SK-N-SH (cell line): Measurements from ENCODE around the gene LHPP. TPM values are rescaled to one million over a fixed set of nuclear protein-coding genes. Genes with fewer than 3 reads are reported as not detected.

Source experiments
- CTCF ChIA-PET: fragments of 300-600, 350-600 bp; formaldehyde crosslinking; extraction: SDS; loops from one replicate; lab custom pipeline; 2021; lab: Yijun Ruan, JAX
- POLR2A ChIA-PET: fragments of 350-600 bp; sonication (Branson Sonifier 250); formaldehyde crosslinking; extraction: SDS; loops from one replicate; lab custom pipeline; 2020; ENCODE audit warnings: antibody characterized with exemption, inconsistent platforms; lab: Yijun Ruan, JAX
- DNase-seq: peaks from one replicate; pipeline ENCODE4 v3.0.0; 2012
- H2AFZ ChIP-seq: fragments of 200-600 bp; sonication (generic); 2 replicates; pipeline ENCODE4 v1.8.1; 2016; ENCODE audit warnings: antibody characterized with exemption, mild to moderate bottlenecking, low read depth
- H3F3A ChIP-seq: fragments of 200-600 bp; sonication (generic); replicated peaks from 2 replicates; pipeline ENCODE3; 2016; ENCODE audit warnings: antibody characterized with exemption, mild to moderate bottlenecking; ENCODE audit not compliant: insufficient read depth
- H3K27ac ChIP-seq, 2 experiments: fragments of 200-500 bp in 1 of 2; fragments of 200-600 bp in 1 of 2; sonication (Bioruptor generic) in 1 of 2; sonication (generic), shearing (Covaris generic) in 1 of 2; 2 replicates each; pipeline versions ENCODE4 v1.5.1 to v1.6.1; 2014 to 2016; ENCODE audit warnings: low read depth in 2 of 2, inconsistent platforms in 1 of 2, low read length in 1 of 2, mild to moderate bottlenecking in 1 of 2, mixed read lengths in 1 of 2
- H3K27me3 ChIP-seq: fragments of 200-600 bp; sonication (generic), shearing (Covaris generic); 2 replicates; pipeline ENCODE4 v1.6.1; 2016; ENCODE audit warnings: mixed run types; ENCODE audit not compliant: insufficient read depth
- H3K36me3 ChIP-seq, 2 experiments: fragments of 200-500 bp in 1 of 2; fragments of 200-600 bp in 1 of 2; sonication (Bioruptor generic) in 1 of 2; sonication (generic) in 1 of 2; replicated peaks in 1 of 2; 2 replicates each; pipeline versions ENCODE3 to v1.5.1; 2014 to 2016; ENCODE audit warnings: low read length in 1 of 2, mild to moderate bottlenecking in 1 of 2; ENCODE audit not compliant: insufficient read depth in 2 of 2, control insufficient read depth in 1 of 2
- H3K4me1 ChIP-seq, 2 experiments: fragments of 200-500 bp in 1 of 2; fragments of 200-600 bp in 1 of 2; sonication (Bioruptor generic) in 1 of 2; sonication (generic), shearing (Covaris generic) in 1 of 2; 2 replicates each; pipeline versions ENCODE4 v1.5.1 to v1.6.1; 2014 to 2016; ENCODE audit warnings: low read depth in 1 of 2, low read length in 1 of 2, mixed run types in 1 of 2; ENCODE audit not compliant: insufficient read depth in 2 of 2, control insufficient read depth in 1 of 2
- H3K4me2 ChIP-seq: fragments of 200-600 bp; sonication (generic), shearing (Covaris generic); 2 replicates; pipeline ENCODE4 v1.6.1; 2017; ENCODE audit warnings: mixed run types
- H3K4me3 ChIP-seq, 2 experiments: fragments of 200-500 bp in 1 of 2; fragments of 200-600 bp in 1 of 2; sonication (Bioruptor generic) in 1 of 2; sonication (generic), shearing (Covaris generic) in 1 of 2; 2 replicates each; pipeline versions ENCODE4 v1.5.1 to v1.8.1; 2014 to 2016; ENCODE audit warnings: low read depth in 2 of 2, inconsistent platforms in 1 of 2, low read length in 1 of 2, mild to moderate bottlenecking in 1 of 2, mixed read lengths in 1 of 2, moderate library complexity in 1 of 2
- H3K79me2 ChIP-seq: fragments of 200-600 bp; sonication (generic); 2 replicates; pipeline ENCODE4 v1.8.1; 2017; ENCODE audit warnings: mild to moderate bottlenecking; ENCODE audit not compliant: insufficient read depth
- H3K9ac ChIP-seq: fragments of 200-600 bp; sonication (generic); 2 replicates; pipeline ENCODE4 v1.6.1; 2017; ENCODE audit warnings: mixed run types
- H3K9me2 ChIP-seq: fragments of 200-600 bp; sonication (generic); 2 replicates; pipeline ENCODE4 v1.6.1; 2017; ENCODE audit warnings: mixed run types
- H3K9me3 ChIP-seq: fragments of 200-600 bp; sonication (generic); 2 replicates; pipeline ENCODE4 v1.6.1; 2017; ENCODE audit warnings: mixed run types, mild to moderate bottlenecking, moderate library complexity
- H4K20me1 ChIP-seq: fragments of 200-600 bp; sonication (generic); 2 replicates; pipeline ENCODE4 v1.6.1; 2017; ENCODE audit warnings: mild to moderate bottlenecking, mixed run types; ENCODE audit not compliant: insufficient read depth
- ELF1 ChIP-seq: IDR thresholded peaks from 2 replicates; pipeline ENCODE4 v1.4.0; 2012
- EP300 ChIP-seq, 2 experiments: IDR thresholded peaks; 2 replicates each; pipeline versions ENCODE4 v1.4.0 to v1.6.1; 2012; ENCODE audit warnings: borderline replicate concordance in 1 of 2, low read depth in 1 of 2, low read length in 1 of 2
- EZH2phosphoT487 ChIP-seq: fragments of 200-600 bp; sonication (generic); IDR thresholded peaks from 2 replicates; pipeline ENCODE4 v1.6.1; 2017; ENCODE audit warnings: low read depth, mixed run types, mild to moderate bottlenecking, antibody characterized with exemption, moderate library complexity, borderline replicate concordance
- FOXM1 ChIP-seq: IDR thresholded peaks from 2 replicates; pipeline ENCODE4 v1.4.0; 2012; ENCODE audit warnings: low read depth, mild to moderate bottlenecking
- MXI1 ChIP-seq: IDR thresholded peaks from 2 replicates; pipeline ENCODE4 v1.6.1; 2012; ENCODE audit warnings: mild to moderate bottlenecking, low read depth, low read length, improper control_type of control experiment
- RFX5 ChIP-seq: IDR thresholded peaks from 2 replicates; pipeline ENCODE4 v1.6.1; 2012; ENCODE audit warnings: mild to moderate bottlenecking, improper control_type of control experiment, low read length
- RXRA ChIP-seq: IDR thresholded peaks from 2 replicates; pipeline ENCODE4 v1.4.0; 2012; ENCODE audit warnings: low read depth, mild to moderate bottlenecking, borderline replicate concordance
- TAF1 ChIP-seq: IDR thresholded peaks from 2 replicates; pipeline ENCODE4 v1.6.1; 2012; ENCODE audit warnings: low read depth, mild to moderate bottlenecking, low read length, moderate library complexity, borderline replicate concordance
- TCF12 ChIP-seq: IDR thresholded peaks from 2 replicates; pipeline ENCODE4 v1.4.0; 2012
- TEAD4 ChIP-seq: IDR thresholded peaks from 2 replicates; pipeline ENCODE4 v1.4.0; 2012; ENCODE audit warnings: mild to moderate bottlenecking, borderline replicate concordance; ENCODE audit not compliant: insufficient read depth
- WGBS: methylation state at CpG from one replicate; pipeline ENCODE4 v1.1.6; 2017; ENCODE audit warnings: low lambda C conversion rate; 5-methylcytosine and 5-hydroxymethylcytosine counted together
- polyA plus RNA-seq, 3 experiments: library from polyadenylated mRNA; depleted of rRNA; stranded (reverse); fragments of >200 nt; gene quantifications; 2 replicates each; pipeline ENCODE4 v1.2.3, GENCODE V29; 2012
- TF ChIP-seq, protein P1 (sequence below): IDR thresholded peaks from 2 replicates; pipeline ENCODE4 v1.4.0; 2012; ENCODE audit warnings: low read depth, borderline replicate concordance

The LHPP gene
- polyA plus RNA-seq, 1 of the 3 experiments (the other 2 are of a cell fraction) = 29.8 TPM

DNA sequence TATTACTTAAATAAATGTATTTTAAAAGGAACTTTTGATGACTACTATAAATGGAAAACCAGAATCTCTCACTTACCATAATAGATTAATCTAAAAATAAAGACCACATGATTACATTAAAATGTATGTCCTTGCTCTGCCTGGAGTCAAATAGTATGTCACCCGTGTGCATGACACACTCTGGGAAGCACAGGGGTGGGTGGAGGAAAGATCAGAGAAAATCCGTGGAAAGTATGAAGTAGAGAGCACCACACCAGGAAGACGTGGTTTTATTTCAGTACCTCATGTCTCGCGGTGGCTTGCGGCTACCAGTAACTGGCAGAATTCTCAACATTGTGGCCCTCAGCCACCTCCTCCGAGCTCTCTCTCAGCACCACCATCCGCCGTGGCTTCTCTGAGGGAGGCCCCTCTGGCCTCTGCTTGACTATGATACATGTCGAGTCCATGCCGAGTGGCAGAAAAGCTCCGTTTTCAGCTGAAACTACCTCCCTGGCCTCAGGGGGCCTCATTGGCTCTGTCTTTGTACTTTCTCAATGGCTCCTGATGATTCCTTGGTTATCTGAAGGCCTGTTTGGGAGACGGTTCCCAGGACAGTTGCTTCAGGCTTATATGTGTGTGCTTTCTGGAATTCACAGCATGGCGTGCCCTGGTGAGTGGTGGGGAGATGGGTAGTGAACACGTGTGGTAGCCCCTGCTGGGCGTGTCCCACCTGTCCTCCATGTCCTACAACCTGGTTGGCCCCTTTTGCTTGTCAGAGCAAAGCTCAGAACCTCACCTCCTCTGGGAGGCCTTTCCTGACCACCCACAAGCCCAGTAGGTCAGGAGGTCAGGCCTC is 49.8 kb downstream of the LHPP start:
- Histone ChIP-seq H3K36me3 (no peaks in the 10 kb centered on the region), H4K20me1 (no peaks in the 10 kb centered on the region), H3K79me2 (no peaks in the 10 kb centered on the region), H3K9me3 (no peaks in the 10 kb centered on the region), H3K4me2 (no peak overlapping the region), H3F3A (no peaks in the 10 kb centered on the region), H3K9me2 (no peaks in the 10 kb centered on the region), H3K27ac (no peak overlapping the region), H2AFZ (no peak overlapping the region), H3K27me3 (no peaks in the 10 kb centered on the region), H3K4me1 (no peaks in the 10 kb centered on the region), H3K4me3 (no peak overlapping the region), H3K9ac (no peak overlapping the region)
- 90% methylated on average over 16 of the region's 16 CpGs for WGBS
- ChIA-PET CTCF (interaction anchor here (0.6 to 1.2 kb wide), 5 partner anchors 17 to 374 kb away, joined by 3 to 4 read pairs (median 3); no protein-coding TSS in a partner anchor), POLR2A (no interaction called here)
- no peak for TF ChIP-seq RXRA
- no peak for DNase-seq

DNA sequence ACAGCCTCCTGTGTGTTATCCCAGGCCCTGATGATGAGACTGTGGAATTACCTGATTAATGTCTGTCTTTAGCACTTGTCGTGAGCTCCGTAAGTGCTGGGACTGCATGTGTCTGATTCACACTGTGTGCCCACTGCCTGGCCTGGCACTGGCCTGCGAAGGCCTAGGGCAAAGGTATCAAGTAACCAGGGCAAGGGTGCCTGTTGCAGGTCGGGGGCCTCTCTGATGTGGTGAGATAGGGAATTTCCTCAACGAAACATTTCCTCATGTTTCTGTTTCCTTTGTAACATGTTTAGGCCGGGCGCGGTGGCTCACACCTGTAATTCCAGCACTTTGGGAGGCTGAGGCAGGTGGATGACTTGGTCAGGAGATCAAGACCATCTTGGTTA is 50.4 kb downstream of the LHPP start:
- 90% methylated on average over 6 of the region's 8 CpGs for WGBS
- CTCF ChIA-PET = interaction anchor here (0.6 to 1.2 kb wide), 2 partner anchors 18 to 373 kb away, joined by 3 to 4 read pairs; no protein-coding TSS in a partner anchor
- H2AFZ ChIP-seq = no peak overlapping the region
- no peaks in the 10 kb centered on the region for H3K9me3 ChIP-seq
- POLR2A ChIA-PET = interaction anchor here (0.6 kb wide), 1 partner anchor 21 kb away, joined by 3 read pairs; no protein-coding TSS in a partner anchor
- no peaks in the 10 kb centered on the region for H3F3A ChIP-seq
- H3K4me2 ChIP-seq = no peak overlapping the region
- DNase-seq = no peak
- H3K9me2 ChIP-seq = no peaks in the 10 kb centered on the region
- TF ChIP-seq RFX5 (no peak), MXI1 (no peak), TCF12 (no peak), EP300 (IDR thresholded peaks at IDR 0.05; ENCODE audit: borderline replicate concordance in 1 of 2, low read depth in 1 of 2, low read length in 1 of 2) (no peak), ELF1 (no peak), FOXM1 (no peak), TEAD4 (no peak), TAF1 (no peak), EZH2phosphoT487 (no peak)
- TF ChIP-seq, protein P1, sequence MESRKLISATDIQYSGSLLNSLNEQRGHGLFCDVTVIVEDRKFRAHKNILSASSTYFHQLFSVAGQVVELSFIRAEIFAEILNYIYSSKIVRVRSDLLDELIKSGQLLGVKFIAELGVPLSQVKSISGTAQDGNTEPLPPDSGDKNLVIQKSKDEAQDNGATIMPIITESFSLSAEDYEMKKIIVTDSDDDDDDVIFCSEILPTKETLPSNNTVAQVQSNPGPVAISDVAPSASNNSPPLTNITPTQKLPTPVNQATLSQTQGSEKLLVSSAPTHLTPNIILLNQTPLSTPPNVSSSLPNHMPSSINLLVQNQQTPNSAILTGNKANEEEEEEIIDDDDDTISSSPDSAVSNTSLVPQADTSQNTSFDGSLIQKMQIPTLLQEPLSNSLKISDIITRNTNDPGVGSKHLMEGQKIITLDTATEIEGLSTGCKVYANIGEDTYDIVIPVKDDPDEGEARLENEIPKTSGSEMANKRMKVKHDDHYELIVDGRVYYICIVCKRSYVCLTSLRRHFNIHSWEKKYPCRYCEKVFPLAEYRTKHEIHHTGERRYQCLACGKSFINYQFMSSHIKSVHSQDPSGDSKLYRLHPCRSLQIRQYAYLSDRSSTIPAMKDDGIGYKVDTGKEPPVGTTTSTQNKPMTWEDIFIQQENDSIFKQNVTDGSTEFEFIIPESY = no peak
- no peaks in the 10 kb centered on the region for H3K79me2 ChIP-seq
- no peaks in the 10 kb centered on the region for H3K4me1 ChIP-seq
- no peaks in the 10 kb centered on the region for H3K36me3 ChIP-seq
- H4K20me1 ChIP-seq = no peaks in the 10 kb centered on the region
- H3K27me3 ChIP-seq = no peaks in the 10 kb centered on the region
- H3K9ac ChIP-seq = no peak overlapping the region
- H3K27ac ChIP-seq = no peak overlapping the region
- H3K4me3 ChIP-seq = no peak overlapping the region
